GM12878 (cell line): ENCODE results near the gene CEP76. TPM values are rescaled to one million over a fixed set of nuclear protein-coding genes. Genes with fewer than 3 reads are reported as not detected.

ENCODE experiments used
- ATAC-seq: fragments of 200-7000 bp; cut with Tn5 transposase; 3 replicates; pipeline ENCODE4 v1.9.1; 2020; ENCODE audit warnings: mild to moderate bottlenecking, moderate library complexity
- BruUV-seq: library from RNA; stranded (reverse); fragments of 400-500 nt; replicated peaks from 2 replicates; lab custom pipeline; 2021; lab: Mats Ljungman, UMichigan
- CTCF ChIA-PET: fragments of 300-600 bp; sonication (Branson Sonifier 250); formaldehyde crosslinking; extraction: SDS; loops from one replicate; lab custom pipeline; 2021; ENCODE audit warnings: inconsistent platforms; lab: Yijun Ruan, JAX
- POLR2A ChIA-PET: fragments of 350-600 bp; formaldehyde crosslinking; extraction: SDS; loops from one replicate; lab custom pipeline; 2021; ENCODE audit warnings: inconsistent platforms; lab: Charles Lee
- RAD21 ChIA-PET: fragments of 300-600 bp; sonication (Branson Sonifier 250); formaldehyde crosslinking; loops from one replicate; lab custom pipeline; 2023; ENCODE audit warnings: antibody characterized with exemption; ENCODE audit not compliant: unreplicated experiment; lab: Charles Lee
- SMC1A ChIA-PET: fragments of 300-600 bp; sonication (Branson Sonifier 250); formaldehyde crosslinking; loops from one replicate; lab custom pipeline; 2023; ENCODE audit not compliant: unreplicated experiment, uncharacterized antibody; lab: Charles Lee
- DNase-seq: peaks from one replicate; pipeline ENCODE4 v3.0.0-alpha.2; 2011; ENCODE audit warnings: low read depth, low spot score
- FAIRE-seq: peaks from 3 replicates; lab custom pipeline; 2011; peaks lifted over from hg19 to GRCh38; lab: Jason Lieb, UNC
- H2AFZ ChIP-seq: 2 replicates; pipeline ENCODE4 v1.6.0; 2011; ENCODE audit warnings: low read depth, low read length, control low read depth; ENCODE audit not compliant: control insufficient read depth
- H3K27ac ChIP-seq: 2 replicates; pipeline ENCODE4 v1.5.1; 2011; ENCODE audit warnings: control low read depth; ENCODE audit not compliant: control insufficient read depth, insufficient read depth
- H3K27me3 ChIP-seq, 2 experiments: replicated peaks in 1 of 2; 2 replicates each; pipeline versions ENCODE4 v1.6.0 to v1.6.1; 2011; ENCODE audit warnings: low read length in 1 of 2; ENCODE audit not compliant: control insufficient read depth in 2 of 2, insufficient read depth in 2 of 2
- H3K36me3 ChIP-seq, 2 experiments: 2 replicates each; pipeline ENCODE4 v1.5.1; 2011; ENCODE audit warnings: low read length in 1 of 2; ENCODE audit not compliant: control insufficient read depth in 2 of 2, insufficient read depth in 2 of 2
- H3K4me1 ChIP-seq: 2 replicates; pipeline ENCODE4 v1.6.1; 2011; ENCODE audit warnings: mild to moderate bottlenecking, low read length, moderate library complexity, mixed read lengths; ENCODE audit not compliant: control insufficient read depth, insufficient read depth
- H3K4me2 ChIP-seq: 2 replicates; pipeline ENCODE4 v1.6.0; 2011; ENCODE audit warnings: control low read depth; ENCODE audit not compliant: control insufficient read depth, insufficient read depth
- H3K4me3 ChIP-seq: fragments of 200-600 bp; sonication (generic); 2 replicates; pipeline ENCODE4 v1.5.1; 2016
- H3K79me2 ChIP-seq: 2 replicates; pipeline ENCODE4 v1.6.0; 2011; ENCODE audit warnings: low read length; ENCODE audit not compliant: control insufficient read depth, insufficient read depth
- H3K9ac ChIP-seq: 2 replicates; pipeline ENCODE4 v1.8.0; 2011; ENCODE audit warnings: low read length, control low read depth, mixed read lengths; ENCODE audit not compliant: control insufficient read depth, insufficient read depth
- H3K9me3 ChIP-seq: replicated peaks from 3 replicates; pipeline ENCODE4 v1.5.1; 2011; ENCODE audit warnings: mild to moderate bottlenecking, low read length; ENCODE audit not compliant: control insufficient read depth, insufficient read depth
- H4K20me1 ChIP-seq: 2 replicates; pipeline ENCODE4 v1.6.0; 2011; ENCODE audit not compliant: control insufficient read depth, insufficient read depth
- ATF3 ChIP-seq: IDR thresholded peaks from 2 replicates; pipeline ENCODE4 v1.6.1; 2011; ENCODE audit warnings: low read depth, mild to moderate bottlenecking, low read length, moderate library complexity, borderline replicate concordance; ENCODE audit errors: extremely low read depth
- ATF7 ChIP-seq: fragments of 450-650 bp; IDR thresholded peaks from 2 replicates; pipeline ENCODE4 v1.6.1; 2016; ENCODE audit warnings: low read depth, mild to moderate bottlenecking
- BMI1 ChIP-seq: fragments of 450-650 bp; IDR thresholded peaks from 2 replicates; pipeline ENCODE4 v1.6.1; 2016; ENCODE audit warnings: mild to moderate bottlenecking, moderate library complexity, borderline replicate concordance
- ESRRA ChIP-seq: IDR thresholded peaks from 2 replicates; pipeline ENCODE4 v1.6.1; 2012; ENCODE audit warnings: mild to moderate bottlenecking, low read length, improper control_type of control experiment
- FOS ChIP-seq: IDR thresholded peaks from 3 replicates; pipeline ENCODE4 v1.6.1; 2011; ENCODE audit warnings: borderline replicate concordance; ENCODE audit not compliant: insufficient read length; ENCODE audit errors: extremely low read depth
- JUNB ChIP-seq: IDR thresholded peaks from 2 replicates; pipeline ENCODE4 v1.6.1; 2016; ENCODE audit warnings: antibody characterized with exemption, mild to moderate bottlenecking
- KDM1A ChIP-seq: fragments of 200-600 bp; sonication (generic); IDR thresholded peaks from 2 replicates; pipeline ENCODE4 v1.6.1; 2016; ENCODE audit warnings: borderline replicate concordance
- MEF2B ChIP-seq: fragments of 450-650 bp; IDR thresholded peaks from 2 replicates; pipeline ENCODE4 v1.6.1; 2018; ENCODE audit warnings: mild to moderate bottlenecking, moderate library complexity; ENCODE audit not compliant: partially characterized antibody, poor library complexity, severe bottlenecking
- PKNOX1 ChIP-seq: fragments of 450-650 bp; IDR thresholded peaks from 2 replicates; pipeline ENCODE4 v1.6.1; 2016; ENCODE audit warnings: mild to moderate bottlenecking
- RAD21 ChIP-seq: IDR thresholded peaks from 2 replicates; pipeline ENCODE4 v1.6.1; 2011; ENCODE audit warnings: mild to moderate bottlenecking, low read depth, low read length, moderate library complexity; ENCODE audit not compliant: insufficient read depth
- SIN3A ChIP-seq: IDR thresholded peaks from 2 replicates; pipeline ENCODE4 v1.6.1; 2012; ENCODE audit warnings: low read depth, low read length, improper control_type of control experiment
- SREBF2 ChIP-seq: IDR thresholded peaks from 2 replicates; pipeline ENCODE4 v1.6.1; 2012; ENCODE audit warnings: mild to moderate bottlenecking, low read length
- WRNIP1 ChIP-seq: IDR thresholded peaks from 2 replicates; pipeline ENCODE4 v1.6.1; 2011; ENCODE audit warnings: low read depth, low read length, improper control_type of control experiment, borderline replicate concordance
- ZBTB33 ChIP-seq: fragments of 450-650 bp; IDR thresholded peaks from 2 replicates; pipeline ENCODE4 v1.6.1; 2017; ENCODE audit warnings: mild to moderate bottlenecking
- ZNF687 ChIP-seq: fragments of 450-650 bp; IDR thresholded peaks from 2 replicates; pipeline ENCODE4 v1.6.1; 2017; ENCODE audit warnings: mild to moderate bottlenecking, moderate library complexity
- WGBS: methylation state at CpG from one replicate; pipeline ENCODE4 v1.1.6; 2016; ENCODE audit warnings: low lambda C conversion rate; ENCODE audit not compliant: insufficient replicate concordance, insufficient coverage; ENCODE audit errors: missing lambda C conversion rate; 5-methylcytosine and 5-hydroxymethylcytosine counted together
- in situ Hi-C: fragments of 300-500 bp; cut with MboI; formaldehyde crosslinking; loops from 9 replicates; pipeline ENCODE4 v1.14.3; 2018; ENCODE audit warnings: mixed read lengths
- intact Hi-C: fragments of 100-400 bp; cut with micrococcal nuclease; formaldehyde crosslinking; loops from one replicate; pipeline ENCODE4 v1.14.2; 2022; ENCODE audit not compliant: unreplicated experiment
- polyA plus RNA-seq, 11 experiments: library from polyadenylated mRNA; depleted of rRNA in 4 of 11; unstranded in 6 of 11; stranded (reverse) in 5 of 11; fragments of >200 nt; fragmentation: Nextera tagmentation in 4 of 11; fragmentation: Illumina TruSeq in 1 of 11; extraction: Ambion mirVana in 4 of 11; extraction: Trizol in 1 of 11; gene quantifications; 1 replicate in 1 of 11; 2 replicates in 10 of 11; pipeline versions ENCODE4 v1.2.1 to v1.2.3, GENCODE V29; 2011 to 2016; ENCODE audit warnings: inconsistent platforms in 2 of 11, missing spikeins in 2 of 11, low read depth in 1 of 11
- total RNA-seq, 4 experiments: library from RNA; depleted of rRNA in 3 of 4; stranded (reverse); fragments of >200 nt in 3 of 4; fragmentation: Illumina TruSeq in 1 of 4; extraction: Trizol in 1 of 4; gene quantifications; 2 replicates each; pipeline versions ENCODE4 v1.2.1 to v1.2.3, GENCODE V29; 2013 to 2021

CEP76 gene
- total and polyA plus RNA-seq, 10 of the 15 experiments (the other 5 are each of a cell fraction or from before 2014, with no cell fraction given) = 3.9 to 14.9 (median 13.2) TPM

GRCh38 chr18:12721495-12722275 lies 19.2 kb upstream of the CEP76 start (continued):
- TF ChIP-seq ZNF687 (no peak), ATF7 (no peak), SIN3A (no peak), FOS (no peak)
- TF ChIP-seq, all 136 proteins: peak for 0

- no peak overlapping the region for H3K27ac ChIP-seq
- ChIA-PET RAD21 (no interaction called here), SMC1A (interaction anchor here (1.3 kb wide), 1 partner anchor 14 kb away, joined by 3 read pairs; no protein-coding TSS in a partner anchor), POLR2A (no interaction called here), CTCF (interaction anchor here (1.0 to 1.4 kb wide), 3 partner anchors 9 to 13 kb away, joined by 3 to 4 read pairs (median 4); partner anchors contain the start of gene CEP76)
- peaks cover 2% of the 10 kb centered on the region for H3K79me2 ChIP-seq
- FAIRE-seq (no peak), DNase-seq (no peak), ATAC-seq (no peak)
- H3K36me3 ChIP-seq = peaks cover 5 to 46% of the 10 kb centered on the region in 2 experiments
- intact Hi-C loops = no loop called here
- no TSS peak for BruUV-seq
- no peak overlapping the region for H3K9ac ChIP-seq
- H3K9me3 ChIP-seq = no peaks in the 10 kb centered on the region
- H2AFZ ChIP-seq = no peak overlapping the region
- no peaks in the 10 kb centered on the region for H3K27me3 ChIP-seq
- in situ Hi-C loops = no loop called here
- no peak overlapping the region for H3K4me3 ChIP-seq
- no peak overlapping the region for H3K4me2 ChIP-seq
- H4K20me1 ChIP-seq = no peaks in the 10 kb centered on the region
- 100% methylated on average over 3 of the region's 5 CpGs for WGBS
- no peaks in the 10 kb centered on the region for H3K4me1 ChIP-seq
- no peak for TF ChIP-seq ATF3
- TF ChIP-seq ESRRA = no peak
- TF ChIP-seq BMI1 = no peak
- no peak for TF ChIP-seq ATF7
- TF ChIP-seq RAD21 = no peak
- TF ChIP-seq WRNIP1 = no peak
- TF ChIP-seq PKNOX1 = no peak
- no peak for TF ChIP-seq SREBF2
- TF ChIP-seq ZBTB33 = no peak
- TF ChIP-seq MEF2B = no peak
- TF ChIP-seq JUNB = no peak
- TF ChIP-seq KDM1A = no peak
Observed at GRCh38 chr18:12711446-12711845, 8.9 kb upstream of the CEP76 start.
